Measurements from ENCODE around the gene DNMT3A.
A peak's percentile ranks its signal among the peaks of the same experiment; 100 is the strongest.

The DNMT3A gene

GRCh38 chr2:25308599-25308998 is 33.1 kb downstream of the DNMT3A start:
- DNase-seq, result peak in 7 of 56 donors; percentile 21 to 55 (median 40)

GRCh38 chr2:25307949-25308557 is 33.7 kb downstream of the DNMT3A start:
- DNase-seq, result peak in 11 of 56 donors; percentile 15 to 59 (median 31)

- DNase-seq, result peak in 2 of 56 donors; percentile 31 to 32
Observed at GRCh38 chr2:25306777-25307368, 34.9 kb downstream of the DNMT3A start.

- DNase-seq, result peak in 40 of 56 donors; percentile 21 to 79 (median 50)
Observed at GRCh38 chr2:25305775-25306174, 36.0 kb downstream of the DNMT3A start.

GRCh38 chr2:25304826-25305596 is 36.7 kb downstream of the DNMT3A start:
- no peak for DNase-seq

- DNase-seq, result peak in 27 of 56 donors; percentile 23 to 80 (median 42)
Observed at GRCh38 chr2:25304321-25304720, 37.4 kb downstream of the DNMT3A start.

- DNase-seq, result no peak
Observed at GRCh38 chr2:25303633-25304236, 38.0 kb downstream of the DNMT3A start.

GRCh38 chr2:25302758-25303375 is 38.9 kb downstream of the DNMT3A start:
- DNase-seq, result no peak

GRCh38 chr2:25301453-25302352 is 40.0 kb downstream of the DNMT3A start:
- peak in 1 of 56 donors; percentile 28 for DNase-seq

GRCh38 chr2:25300001-25300400 is 41.7 kb downstream of the DNMT3A start:
- no peak for DNase-seq

GRCh38 chr2:25298776-25299431 is 42.8 kb downstream of the DNMT3A start:
- no peak for DNase-seq

GRCh38 chr2:25297738-25298137 is 44.0 kb downstream of the DNMT3A start:
- no peak for DNase-seq

GRCh38 chr2:25295621-25296020 is 46.1 kb downstream of the DNMT3A start:
- no peak for DNase-seq

GRCh38 chr2:25294573-25295462 is 46.9 kb downstream of the DNMT3A start:
- peak in 46 of 56 donors; percentile 19 to 82 (median 56) for DNase-seq

- no peak for DNase-seq
Observed at GRCh38 chr2:25293958-25294562, 47.7 kb downstream of the DNMT3A start.

- DNase-seq, result peak in 2 of 56 donors; percentile 32 to 36
Observed at GRCh38 chr2:25293145-25293544, 48.6 kb downstream of the DNMT3A start.

GRCh38 chr2:25292408-25292807 is 49.3 kb downstream of the DNMT3A start:
- DNase-seq, result no peak

GRCh38 chr2:25290811-25291495 is 50.8 kb downstream of the DNMT3A start:
- peak in 2 of 56 donors; percentile 35 to 37 for DNase-seq

Measured in nucleus accumbens (tissue), 56 donors.